Endothelial cell of umbilical vein (primary cell): Measurements from ENCODE around the gene ERI2. TPM values are rescaled to one million over a fixed set of nuclear protein-coding genes. Genes with fewer than 3 reads are reported as not detected.

Source experiments
- BruUV-seq: library from RNA; stranded (reverse); fragments of 400-500 nt; replicated peaks from 2 replicates; lab custom pipeline; 2021; lab: Mats Ljungman, UMichigan
- CTCF ChIA-PET: fragments of 300-600, 350-600 bp; sonication (Branson Sonifier 250); formaldehyde crosslinking; loops from one replicate; lab custom pipeline; 2021; ENCODE audit warnings: antibody characterized with exemption, inconsistent platforms; lab: Charles Lee
- POLR2A ChIA-PET: fragments of 300-600, 350-600 bp; sonication (Branson Sonifier 250); formaldehyde crosslinking; loops from one replicate; lab custom pipeline; 2021; ENCODE audit warnings: antibody characterized with exemption, inconsistent platforms; lab: Charles Lee
- DNase-seq: peaks from one replicate; pipeline ENCODE4 v3.0.0-alpha.2; 2011; ENCODE audit warnings: low read depth, low spot score
- FAIRE-seq: peaks from 2 replicates; lab custom pipeline; 2011; peaks lifted over from hg19 to GRCh38; lab: Jason Lieb, UNC
- H2AFZ ChIP-seq: 2 replicates; pipeline ENCODE4 v1.6.0; 2012; ENCODE audit warnings: low read depth, low read length, control low read depth, inconsistent platforms
- H3K27ac ChIP-seq: 2 replicates; pipeline ENCODE4 v1.5.1; 2011; ENCODE audit warnings: low read depth, mild to moderate bottlenecking, control low read depth, low read length, moderate library complexity; ENCODE audit not compliant: insufficient read depth
- H3K27me3 ChIP-seq, 2 experiments: 2 replicates each; pipeline versions ENCODE4 v1.6.0 to v1.6.1; 2011; ENCODE audit warnings: low read length in 2 of 2, mixed read lengths in 1 of 2; ENCODE audit not compliant: control insufficient read depth in 2 of 2, insufficient read depth in 2 of 2
- H3K36me3 ChIP-seq, 2 experiments: 2 replicates in 1 of 2; 3 replicates in 1 of 2; pipeline ENCODE4 v1.5.1; 2011; ENCODE audit warnings: low read length in 2 of 2, mild to moderate bottlenecking in 1 of 2, moderate library complexity in 1 of 2; ENCODE audit not compliant: control insufficient read depth in 2 of 2, insufficient read depth in 2 of 2; ENCODE audit errors: extremely low read depth in 1 of 2
- H3K4me1 ChIP-seq: 3 replicates; pipeline ENCODE4 v1.5.1; 2011; ENCODE audit warnings: mild to moderate bottlenecking, low read length; ENCODE audit not compliant: control insufficient read depth, insufficient read depth; ENCODE audit errors: extremely low read depth
- H3K4me2 ChIP-seq: 2 replicates; pipeline ENCODE4 v1.6.1; 2011; ENCODE audit warnings: low read length, control low read depth, mixed read lengths; ENCODE audit not compliant: insufficient read depth
- H3K4me3 ChIP-seq, 3 experiments: fragments of 200-600 bp in 1 of 3; sonication (generic), shearing (Covaris generic) in 1 of 3; replicated peaks in 1 of 3; 2 replicates each; pipeline ENCODE4 v1.5.1; 2011 to 2016; ENCODE audit warnings: control low read depth in 3 of 3, low read length in 3 of 3, mild to moderate bottlenecking in 2 of 3, inconsistent platforms in 1 of 3, low read depth in 1 of 3, moderate library complexity in 1 of 3; ENCODE audit not compliant: insufficient read depth in 1 of 3
- H3K79me2 ChIP-seq: 2 replicates; pipeline ENCODE4 v1.6.0; 2012; ENCODE audit warnings: low read length, inconsistent platforms; ENCODE audit not compliant: control insufficient read depth, insufficient read depth
- H3K9ac ChIP-seq: replicated peaks from 2 replicates; pipeline ENCODE3; 2011; ENCODE audit warnings: low read length, control low read depth; ENCODE audit not compliant: insufficient read depth; ENCODE audit errors: extremely low read depth
- H3K9me1 ChIP-seq: replicated peaks from 3 replicates; pipeline ENCODE4 v1.6.0; 2011; ENCODE audit warnings: mild to moderate bottlenecking, low read length; ENCODE audit not compliant: control insufficient read depth, insufficient read depth; ENCODE audit errors: extremely low read depth
- H3K9me3 ChIP-seq: replicated peaks from 2 replicates; pipeline ENCODE4 v1.5.1; 2012; ENCODE audit warnings: low read length, inconsistent platforms; ENCODE audit not compliant: control insufficient read depth, insufficient read depth
- H4K20me1 ChIP-seq: replicated peaks from 2 replicates; pipeline ENCODE3; 2011; ENCODE audit warnings: mild to moderate bottlenecking, low read length; ENCODE audit not compliant: control insufficient read depth, insufficient read depth; ENCODE audit errors: extremely low read depth
- EZH2 ChIP-seq: IDR thresholded peaks from 2 replicates; pipeline ENCODE4 v1.6.1; 2012; ENCODE audit warnings: borderline replicate concordance, low read depth, mild to moderate bottlenecking, moderate library complexity, low read length, inconsistent platforms; ENCODE audit not compliant: severe bottlenecking
- FOS ChIP-seq: IDR thresholded peaks from 2 replicates; pipeline ENCODE4 v1.6.1; 2011; ENCODE audit warnings: mild to moderate bottlenecking, low read length, moderate library complexity, borderline replicate concordance; ENCODE audit not compliant: insufficient read depth
- GATA2 ChIP-seq: IDR thresholded peaks from 2 replicates; pipeline ENCODE4 v1.7.0; 2011; ENCODE audit warnings: low read depth, mild to moderate bottlenecking, moderate library complexity, mixed read lengths, low read length; ENCODE audit not compliant: insufficient read length, insufficient read depth
- JUN ChIP-seq: IDR thresholded peaks from 2 replicates; pipeline ENCODE4 v1.6.1; 2011; ENCODE audit warnings: borderline replicate concordance, low read depth; ENCODE audit not compliant: insufficient read length, insufficient read depth
- MYC ChIP-seq: IDR thresholded peaks from one replicate; pipeline ENCODE4 v1.6.1; 2011; ENCODE audit warnings: mild to moderate bottlenecking, low read depth, low read length
- POLR2A ChIP-seq: IDR thresholded peaks from 2 replicates; pipeline ENCODE4 v1.6.1; 2012; ENCODE audit warnings: low read depth, mild to moderate bottlenecking, control low read depth, low read length
- POLR2AphosphoS5 ChIP-seq: IDR thresholded peaks from 2 replicates; pipeline ENCODE4 v1.6.1; 2012; ENCODE audit warnings: low read depth, mild to moderate bottlenecking, control low read depth, low read length, moderate library complexity; ENCODE audit not compliant: insufficient read depth
- dilution Hi-C: fragments of 300-500 bp; cut with MboI; formaldehyde crosslinking; loops from one replicate; pipeline ENCODE4 v1.15.0; 2019; ENCODE audit warnings: low sequenced_read_pairs; ENCODE audit not compliant: extremely low pct_ligation_motif_present
- intact Hi-C: fragments of 100-400 bp; cut with micrococcal nuclease; formaldehyde crosslinking; loops from one replicate; pipeline ENCODE4 v1.10.0; 2022
- polyA plus RNA-seq, 4 experiments: library from polyadenylated mRNA; depleted of rRNA in 3 of 4; stranded (reverse) in 3 of 4; unstranded in 1 of 4; fragments of >200 nt; gene quantifications; 2 replicates each; pipeline versions ENCODE4 v1.2.1 to v1.2.3, GENCODE V29; 2011 to 2012; ENCODE audit warnings: missing spikeins in 1 of 4
- total RNA-seq: library from RNA; stranded (reverse); gene quantifications from 2 replicates; pipeline ENCODE4 v1.2.3, GENCODE V29; 2021
- TF ChIP-seq, protein P1 (sequence below), 2 donors: IDR thresholded peaks; 1 replicate in 1 of 2; 2 replicates in 1 of 2; pipeline ENCODE4 v1.5.1; 2011; ENCODE audit warnings: low read length in 2 of 2, mild to moderate bottlenecking in 2 of 2, moderate library complexity in 2 of 2, control low read depth in 1 of 2, inconsistent platforms in 1 of 2, low read depth in 1 of 2; ENCODE audit not compliant: insufficient read depth in 1 of 2; ENCODE audit errors: extremely low read depth in 1 of 2
- TF ChIP-seq, protein P2 (sequence below): IDR thresholded peaks from 2 replicates; pipeline ENCODE4 v1.6.1; 2011; ENCODE audit not compliant: insufficient read depth, insufficient read length

The ERI2 gene
- total and polyA plus RNA-seq, 2 donors (not counting 3 experiments of a cell fraction or from before 2014, with no cell fraction given): 6.6 to 8.9 TPM

- no peaks in the 10 kb centered on the region for H3K79me2 ChIP-seq
- no peaks in the 10 kb centered on the region for H3K9me1 ChIP-seq
- no peak overlapping the region for H3K4me3 ChIP-seq
- H3K9ac ChIP-seq: no peak overlapping the region
- ChIA-PET CTCF (no interaction called here), POLR2A (no interaction called here)
- intact Hi-C loops: no loop called here
- DNase-seq (no peak), FAIRE-seq (no peak)
- no peak overlapping the region for H3K4me2 ChIP-seq
- H3K36me3 ChIP-seq: no peaks in the 10 kb centered on the region
- no peaks in the 10 kb centered on the region for H4K20me1 ChIP-seq
- H3K4me1 ChIP-seq: no peaks in the 10 kb centered on the region
- BruUV-seq: no TSS peak
- H3K9me3 ChIP-seq: no peaks in the 10 kb centered on the region
- dilution Hi-C loops: no loop called here
- no peak for TF ChIP-seq MYC
- no peak for TF ChIP-seq POLR2A
- TF ChIP-seq GATA2: no peak
- no peak for TF ChIP-seq POLR2AphosphoS5
- no peak for TF ChIP-seq EZH2
- no peak for TF ChIP-seq FOS
- TF ChIP-seq, protein P1, sequence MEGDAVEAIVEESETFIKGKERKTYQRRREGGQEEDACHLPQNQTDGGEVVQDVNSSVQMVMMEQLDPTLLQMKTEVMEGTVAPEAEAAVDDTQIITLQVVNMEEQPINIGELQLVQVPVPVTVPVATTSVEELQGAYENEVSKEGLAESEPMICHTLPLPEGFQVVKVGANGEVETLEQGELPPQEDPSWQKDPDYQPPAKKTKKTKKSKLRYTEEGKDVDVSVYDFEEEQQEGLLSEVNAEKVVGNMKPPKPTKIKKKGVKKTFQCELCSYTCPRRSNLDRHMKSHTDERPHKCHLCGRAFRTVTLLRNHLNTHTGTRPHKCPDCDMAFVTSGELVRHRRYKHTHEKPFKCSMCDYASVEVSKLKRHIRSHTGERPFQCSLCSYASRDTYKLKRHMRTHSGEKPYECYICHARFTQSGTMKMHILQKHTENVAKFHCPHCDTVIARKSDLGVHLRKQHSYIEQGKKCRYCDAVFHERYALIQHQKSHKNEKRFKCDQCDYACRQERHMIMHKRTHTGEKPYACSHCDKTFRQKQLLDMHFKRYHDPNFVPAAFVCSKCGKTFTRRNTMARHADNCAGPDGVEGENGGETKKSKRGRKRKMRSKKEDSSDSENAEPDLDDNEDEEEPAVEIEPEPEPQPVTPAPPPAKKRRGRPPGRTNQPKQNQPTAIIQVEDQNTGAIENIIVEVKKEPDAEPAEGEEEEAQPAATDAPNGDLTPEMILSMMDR (IDR thresholded peaks at IDR 0.05; ENCODE audit: extremely low read depth in 1 of 2, insufficient read depth in 1 of 2, low read depth in 1 of 2, low read length in 2 of 2): no peak
- no peak for TF ChIP-seq JUN
- TF ChIP-seq, protein P2, sequence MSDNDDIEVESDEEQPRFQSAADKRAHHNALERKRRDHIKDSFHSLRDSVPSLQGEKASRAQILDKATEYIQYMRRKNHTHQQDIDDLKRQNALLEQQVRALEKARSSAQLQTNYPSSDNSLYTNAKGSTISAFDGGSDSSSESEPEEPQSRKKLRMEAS: no peak
- H3K27ac ChIP-seq: no peak overlapping the region
- H2AFZ ChIP-seq: no peak overlapping the region
- peaks cover 0 to 3% of the 10 kb centered on the region in 2 experiments for H3K27me3 ChIP-seq
Measured at GRCh38 chr16:20749474-20749873, 56.8 kb downstream of the ERI2 start.
